ENCODE measurements around the gene ARHGAP42. TPM values are rescaled to one million over a fixed set of nuclear protein-coding genes. Genes with fewer than 3 reads are reported as not detected.
"Not testable (repeated sequence)": the region's sequence is repeated elsewhere in the genome, so short reads cannot be mapped to it uniquely, and the experiment has no call there.

Gene ARHGAP42
- total RNA-seq, 1 experiment from 2014 or later = 26.5 TPM

- Histone ChIP-seq H3K4me3 (no peak overlapping the region), H3K36me3 (no peaks in the 10 kb centered on the region), H3K27ac (no peak overlapping the region), H3K4me1 (peaks cover 41% of the 10 kb centered on the region), H3K9me3 (replicated peaks) (no peaks in the 10 kb centered on the region), H3K27me3 (no peaks in the 10 kb centered on the region)
- no peak for DNase-seq
Observed at GRCh38 chr11:100874203-100874602, 187.1 kb downstream of the ARHGAP42 start.

- H3K4me3 ChIP-seq = no peak overlapping the region
- no peaks in the 10 kb centered on the region for H3K36me3 ChIP-seq
- H3K9me3 ChIP-seq (replicated peaks) = no peaks in the 10 kb centered on the region
- H3K4me1 ChIP-seq = peaks cover 41% of the 10 kb centered on the region
- no peaks in the 10 kb centered on the region for H3K27me3 ChIP-seq
- peak overlapping the region; percentile 78 for H3K27ac ChIP-seq
- no peak for DNase-seq
Observed at GRCh38 chr11:100875521-100875869, 188.4 kb downstream of the ARHGAP42 start.

GRCh38 chr11:100876815-100877520, 189.9 kb downstream of the ARHGAP42 start:
- no peaks in the 10 kb centered on the region for H3K36me3 ChIP-seq
- no peaks in the 10 kb centered on the region for H3K9me3 ChIP-seq (replicated peaks)
- no peaks in the 10 kb centered on the region for H3K27me3 ChIP-seq
- H3K4me3 ChIP-seq = no peak overlapping the region
- H3K4me1 ChIP-seq = peaks cover 41% of the 10 kb centered on the region
- H3K27ac ChIP-seq = peak overlapping the region; percentile 78
- DNase-seq = peak; percentile 18 to 64

- Histone ChIP-seq H3K27ac (no peak overlapping the region), H3K36me3 (no peaks in the 10 kb centered on the region), H3K4me3 (no peak overlapping the region), H3K27me3 (no peaks in the 10 kb centered on the region), H3K9me3 (replicated peaks) (no peaks in the 10 kb centered on the region), H3K4me1 (peaks cover 32% of the 10 kb centered on the region)
- peak in 1 of 2 experiments; percentile 25 for DNase-seq
Observed at GRCh38 chr11:100878474-100878873, 191.4 kb downstream of the ARHGAP42 start.

GRCh38 chr11:100882957-100883356, 195.9 kb downstream of the ARHGAP42 start:
- Histone ChIP-seq H3K36me3 (no peaks in the 10 kb centered on the region), H3K4me1 (peaks cover 10% of the 10 kb centered on the region)

GRCh38 chr11:100883830-100884229, 196.7 kb downstream of the ARHGAP42 start:
- no peak for DNase-seq
- H3K4me3 ChIP-seq = no peak overlapping the region
- H3K27me3 ChIP-seq = no peaks in the 10 kb centered on the region
- peaks cover 2% of the 10 kb centered on the region; the same call in 1 of the 2 replicates for H3K4me1 ChIP-seq
- H3K9me3 ChIP-seq (replicated peaks) = no peaks in the 10 kb centered on the region
- H3K27ac ChIP-seq = no peak overlapping the region
- no peaks in the 10 kb centered on the region for H3K36me3 ChIP-seq

More at GRCh38 chr11:100882957-100883356, 195.9 kb downstream of the ARHGAP42 start:
- Histone ChIP-seq H3K27ac (no peak overlapping the region), H3K9me3 (replicated peaks) (no peaks in the 10 kb centered on the region), H3K27me3 (no peaks in the 10 kb centered on the region), H3K4me3 (no peak overlapping the region)
- no peak for DNase-seq

GRCh38 chr11:100887659-100888058, 200.6 kb downstream of the ARHGAP42 start:
- Histone ChIP-seq H3K4me1 (no peaks in the 10 kb centered on the region), H3K9me3 (replicated peaks) (no peaks in the 10 kb centered on the region), H3K36me3 (no peaks in the 10 kb centered on the region), H3K27ac (no peak overlapping the region), H3K27me3 (no peaks in the 10 kb centered on the region), H3K4me3 (no peak overlapping the region)
- no peak for DNase-seq

GRCh38 chr11:100888836-100889235, 201.7 kb downstream of the ARHGAP42 start:
- no peaks in the 10 kb centered on the region for H3K4me1 ChIP-seq
- DNase-seq = no peak
- H3K36me3 ChIP-seq = no peaks in the 10 kb centered on the region
- no peaks in the 10 kb centered on the region for H3K27me3 ChIP-seq
- no peak overlapping the region for H3K27ac ChIP-seq
- H3K4me3 ChIP-seq = no peak overlapping the region
- H3K9me3 ChIP-seq (replicated peaks) = no peaks in the 10 kb centered on the region

- Histone ChIP-seq H3K9me3 (replicated peaks) (no peaks in the 10 kb centered on the region), H3K36me3 (no peaks in the 10 kb centered on the region), H3K27me3 (no peaks in the 10 kb centered on the region), H3K27ac (no peak overlapping the region), H3K4me1 (no peaks in the 10 kb centered on the region), H3K4me3 (no peak overlapping the region)
- DNase-seq = no peak
Observed at GRCh38 chr11:100889758-100890157, 202.7 kb downstream of the ARHGAP42 start.

- Histone ChIP-seq H3K27me3 (no peaks in the 10 kb centered on the region), H3K36me3 (no peaks in the 10 kb centered on the region), H3K27ac (no peak overlapping the region), H3K4me3 (no peak overlapping the region), H3K4me1 (no peaks in the 10 kb centered on the region), H3K9me3 (replicated peaks) (no peaks in the 10 kb centered on the region)
- no peak for DNase-seq
Observed at GRCh38 chr11:100890789-100891188, 203.7 kb downstream of the ARHGAP42 start.

- H3K27me3 ChIP-seq = no peaks in the 10 kb centered on the region
- no peak for DNase-seq
- H3K27ac ChIP-seq = no peak overlapping the region
- no peaks in the 10 kb centered on the region for H3K36me3 ChIP-seq
- H3K4me3 ChIP-seq = no peak overlapping the region
- no peaks in the 10 kb centered on the region for H3K9me3 ChIP-seq (replicated peaks)
- H3K4me1 ChIP-seq = no peaks in the 10 kb centered on the region
Observed at GRCh38 chr11:100892886-100893285, 205.8 kb downstream of the ARHGAP42 start.

- DNase-seq = no peak
- no peaks in the 10 kb centered on the region for H3K4me1 ChIP-seq
- no peaks in the 10 kb centered on the region for H3K36me3 ChIP-seq
- H3K27ac ChIP-seq = no peak overlapping the region
- no peak overlapping the region for H3K4me3 ChIP-seq
- H3K9me3 ChIP-seq (replicated peaks) = no peaks in the 10 kb centered on the region
- no peaks in the 10 kb centered on the region for H3K27me3 ChIP-seq
Observed at GRCh38 chr11:100895449-100895848, 208.4 kb downstream of the ARHGAP42 start.

GRCh38 chr11:100895976-100896375, 208.9 kb downstream of the ARHGAP42 start:
- DNase-seq; H3K4me3 ChIP-seq; H3K9me3 ChIP-seq (replicated peaks); H3K27ac ChIP-seq; H3K4me1 ChIP-seq; H3K27me3 ChIP-seq; H3K36me3 ChIP-seq: not testable (repeated sequence)

GRCh38 chr11:100901471-100901870, 214.4 kb downstream of the ARHGAP42 start:
- H3K36me3 ChIP-seq; H3K27ac ChIP-seq; H3K9me3 ChIP-seq (replicated peaks); H3K4me1 ChIP-seq; DNase-seq; H3K4me3 ChIP-seq; H3K27me3 ChIP-seq: not testable (repeated sequence)

- H3K27me3 ChIP-seq = no peaks in the 10 kb centered on the region
- DNase-seq = no peak
- no peaks in the 10 kb centered on the region for H3K36me3 ChIP-seq
- peaks cover 4% of the 10 kb centered on the region; the same call in 1 of the 2 replicates for H3K4me1 ChIP-seq
- H3K27ac ChIP-seq = no peak overlapping the region
- H3K4me3 ChIP-seq = no peak overlapping the region
- H3K9me3 ChIP-seq (replicated peaks) = no peaks in the 10 kb centered on the region
Observed at GRCh38 chr11:100902454-100903141, 215.5 kb downstream of the ARHGAP42 start.

- Histone ChIP-seq H3K27me3 (no peaks in the 10 kb centered on the region), H3K27ac (no peak overlapping the region), H3K4me3 (no peak overlapping the region), H3K36me3 (no peaks in the 10 kb centered on the region), H3K4me1 (peaks cover 5% of the 10 kb centered on the region; the same call in 1 of the 2 replicates), H3K9me3 (replicated peaks) (no peaks in the 10 kb centered on the region)
- DNase-seq = no peak
Observed at GRCh38 chr11:100903284-100903683, 216.2 kb downstream of the ARHGAP42 start.
